Liver (tissue), 3 donors: Measurements from ENCODE around the gene KRTAP22-1.

Source experiments
- ATF3 ChIP-seq: IDR thresholded peaks from 2 replicates; pipeline ENCODE4 v1.6.1; 2016; ENCODE audit warnings: antibody characterized with exemption
- CTCF ChIP-seq: fragments of 150-350 bp; IDR thresholded peaks from 2 replicates; pipeline ENCODE4 v1.5.1; 2017; ENCODE audit warnings: improper control_type of control experiment, low read depth, low read length; ENCODE audit not compliant: missing input control
- EGR1 ChIP-seq, 2 donors: IDR thresholded peaks; 2 replicates each; pipeline ENCODE4 v1.6.1; 2016 to 2018; ENCODE audit warnings: antibody characterized with exemption in 2 of 2, low read depth in 2 of 2
- FOXA1 ChIP-seq: IDR thresholded peaks from 2 replicates; pipeline ENCODE4 v1.6.1; 2016; ENCODE audit warnings: antibody characterized with exemption
- HNF4G ChIP-seq: IDR thresholded peaks from 2 replicates; pipeline ENCODE4 v1.6.1; 2016; ENCODE audit warnings: antibody characterized with exemption
- JUND ChIP-seq, 2 donors: IDR thresholded peaks; 2 replicates each; pipeline ENCODE4 v1.6.1; 2016; ENCODE audit warnings: antibody characterized with exemption in 2 of 2
- RAD21 ChIP-seq, 2 donors: IDR thresholded peaks; 2 replicates each; pipeline ENCODE4 v1.6.1; 2016; ENCODE audit warnings: antibody characterized with exemption in 2 of 2, mild to moderate bottlenecking in 2 of 2
- ZBTB33 ChIP-seq: IDR thresholded peaks from 2 replicates; pipeline ENCODE4 v1.6.1; 2016; ENCODE audit warnings: antibody characterized with exemption
- donor health status: healthy.
- donor health status: healthy.

GRCh38 chr21:30616125-30616524 is 15.2 kb downstream of the KRTAP22-1 start, which contains the start of gene KRTAP20-1:
- TF ChIP-seq CTCF (no peak), JUND (IDR thresholded peaks at IDR 0.05) (no peak), RAD21 (IDR thresholded peaks at IDR 0.05) (no peak), EGR1 (IDR thresholded peaks at IDR 0.05; ENCODE audit: low read depth in 2 of 2) (no peak), ZBTB33 (no peak), FOXA1 (no peak), HNF4G (no peak), ATF3 (no peak)
